Stimulated activated CD8-positive, alpha-beta memory T cell treated with anti-CD3 and anti-CD28 coated beads, Interleukin-4, amount 100 ng/mL, for 24 hours (primary cell): ENCODE results near the gene VIL1.

ENCODE experiments used
- DNase-seq: peaks from one replicate; pipeline ENCODE4 v3.0.0-alpha.2; 2020; ENCODE audit warnings: low read depth

Gene VIL1

DNA sequence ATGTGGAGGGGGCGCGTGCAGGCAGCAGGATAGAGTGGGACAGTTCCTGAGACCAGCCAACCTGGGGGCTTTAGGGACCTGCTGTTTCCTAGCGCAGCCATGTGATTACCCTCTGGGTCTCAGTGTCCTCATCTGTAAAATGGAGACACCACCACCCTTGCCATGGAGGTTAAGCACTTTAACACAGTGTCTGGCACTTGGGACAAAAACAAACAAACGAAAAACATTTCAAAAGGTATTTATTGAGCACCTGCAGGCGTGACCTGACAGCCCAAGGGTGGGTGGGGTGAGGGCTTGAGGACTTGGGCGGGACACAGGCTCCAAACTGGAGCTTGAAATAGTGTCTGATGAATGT lies 23.9 kb upstream of the VIL1 start:
- DNase-seq, result no peak

DNA sequence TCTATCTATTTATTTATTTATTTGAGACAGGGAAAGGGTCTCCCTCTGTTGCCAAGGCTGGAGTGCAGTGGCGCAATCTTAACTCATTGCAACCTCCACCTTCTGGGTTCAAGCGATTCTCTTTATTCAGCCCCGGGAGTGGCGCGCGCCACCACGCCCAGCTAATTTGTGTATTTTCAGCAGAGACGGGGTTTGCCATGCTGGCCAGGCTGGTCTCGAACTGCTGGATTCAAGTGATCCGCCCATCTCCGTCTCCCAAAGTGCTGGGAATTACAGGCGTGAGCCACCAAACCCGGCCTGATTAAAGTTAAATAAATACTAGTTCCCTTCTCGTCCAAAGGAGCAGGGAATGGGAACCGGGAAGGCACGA lies 23.5 kb upstream of the VIL1 start:
- DNase-seq, result no peak

DNA sequence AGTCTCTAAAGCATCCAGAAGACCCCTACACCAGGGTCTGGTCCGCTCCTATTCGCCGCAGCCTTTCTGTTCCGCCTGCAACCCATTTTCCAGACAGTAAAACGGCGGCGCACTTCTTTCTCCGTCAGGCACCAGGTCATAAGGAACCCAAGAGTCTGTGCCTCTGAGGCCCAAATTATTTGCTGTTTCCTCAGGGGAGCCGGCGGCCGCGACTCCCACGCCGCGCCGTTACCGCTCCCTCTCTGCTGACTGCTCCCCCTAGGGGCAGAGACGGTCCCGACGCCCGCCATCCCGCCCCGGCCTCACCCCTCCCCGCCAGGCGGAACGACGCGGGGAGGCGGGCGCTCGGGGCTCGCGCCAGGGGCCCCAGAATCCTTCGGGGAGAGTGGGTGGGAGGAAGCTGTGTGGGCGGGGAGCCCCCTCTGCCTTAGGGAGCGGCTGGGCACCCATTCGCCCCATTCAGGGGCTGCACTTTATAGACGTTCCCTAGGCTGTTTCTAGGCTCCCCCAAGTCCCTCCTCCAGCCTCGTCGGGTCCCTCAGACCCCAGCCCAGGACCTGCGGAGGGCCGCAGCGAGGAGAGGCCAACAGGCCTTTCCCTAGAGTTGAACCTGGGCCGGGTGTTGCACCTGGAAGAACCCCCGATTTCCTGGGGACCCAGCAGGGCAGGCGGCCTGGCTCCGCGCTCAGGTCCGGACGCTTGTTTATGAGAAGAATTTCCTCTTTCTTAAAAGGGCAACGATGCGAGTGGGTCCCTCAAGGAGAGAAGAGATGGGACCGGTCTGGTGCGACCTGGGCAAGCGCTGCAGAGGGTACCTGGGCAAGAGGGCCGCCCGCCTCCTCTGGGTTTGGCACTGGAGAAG lies 22.9 kb upstream of the VIL1 start:
- DNase-seq, result peak; percentile 90

DNA sequence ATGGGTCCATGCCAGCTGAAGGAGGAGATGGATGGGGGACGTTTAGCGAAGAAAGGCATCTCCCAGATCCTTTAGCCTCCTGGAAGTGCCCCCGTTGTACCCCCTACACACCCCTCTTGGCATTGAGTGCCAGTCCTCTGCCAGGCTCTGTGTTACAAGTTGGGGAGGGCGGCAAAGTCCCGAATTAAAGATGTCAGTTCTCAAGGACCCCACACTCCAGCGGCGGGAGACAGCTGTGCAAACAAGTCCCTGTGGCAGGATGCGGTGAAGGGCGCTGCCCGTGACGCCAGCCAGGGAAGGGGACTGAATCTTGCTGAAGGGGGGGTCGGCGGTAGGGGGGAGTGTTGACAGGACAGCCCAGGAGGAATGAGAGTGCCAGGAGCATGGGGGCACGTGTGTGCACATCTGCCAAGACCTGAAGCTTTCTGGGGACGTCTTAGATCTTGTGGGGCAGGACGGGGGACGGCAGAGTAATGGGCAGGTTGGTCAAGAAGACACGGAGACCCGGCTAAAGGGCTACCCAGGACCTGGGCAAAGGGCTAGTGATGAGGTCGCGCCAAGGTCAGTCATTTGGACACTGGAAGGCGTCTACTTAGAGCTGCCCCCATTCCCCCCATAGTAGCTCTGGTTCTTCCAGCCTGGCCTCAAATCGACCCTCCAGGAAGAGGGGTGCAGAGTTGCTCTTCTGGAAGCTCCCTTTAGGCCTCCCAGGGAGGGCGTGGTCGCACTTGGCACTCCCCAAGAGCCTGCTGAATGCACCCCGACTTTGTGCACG lies 22.0 kb upstream of the VIL1 start:
- DNase-seq, result no peak

DNA sequence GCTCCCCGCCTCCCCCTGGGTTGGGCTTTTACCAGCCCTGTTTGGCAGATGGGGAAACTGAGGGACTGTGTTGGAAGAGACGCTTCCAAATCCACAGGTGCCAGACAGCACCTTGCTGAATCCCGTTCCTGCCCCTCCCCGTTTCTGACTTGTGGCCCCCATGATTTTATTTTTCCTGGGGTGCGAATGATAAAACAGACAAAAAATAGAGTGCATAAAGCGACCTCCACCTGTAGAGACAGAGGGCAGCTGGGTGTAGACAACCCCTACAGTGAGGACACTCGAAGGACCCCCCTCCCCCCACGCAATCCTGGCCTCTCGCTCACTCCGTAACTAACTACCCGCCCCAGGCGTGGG lies 21.5 kb upstream of the VIL1 start:
- no peak for DNase-seq

DNA sequence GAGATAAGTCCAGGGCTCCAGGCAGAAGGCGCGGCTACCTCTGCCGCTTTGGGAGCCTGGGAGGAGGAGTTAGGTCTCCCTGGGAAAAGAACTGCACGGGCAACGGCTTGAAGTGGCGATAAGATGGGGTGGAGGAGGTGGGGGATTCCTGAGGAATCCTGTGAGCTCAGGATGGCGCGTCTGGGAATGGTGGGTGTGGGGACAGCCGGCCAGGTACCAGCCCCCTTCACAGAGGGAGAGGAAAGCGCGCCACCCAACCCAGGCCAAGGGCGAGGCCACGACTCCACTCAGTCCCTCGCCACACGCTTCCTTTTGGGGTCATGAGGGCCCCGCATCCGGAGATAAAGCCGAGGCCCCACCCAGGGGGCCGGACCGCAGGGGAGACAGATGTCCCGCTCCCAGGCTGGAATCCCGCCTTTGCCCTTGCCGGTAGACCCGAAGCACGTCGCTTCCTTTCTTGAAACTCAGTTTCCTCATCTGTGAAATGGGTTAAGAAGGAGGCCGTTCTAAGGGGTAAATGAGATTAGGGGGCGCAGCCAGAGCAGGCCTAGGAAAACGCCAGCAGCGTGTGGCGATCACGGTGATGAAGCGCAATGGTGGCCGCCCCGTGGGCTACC lies 21.0 kb upstream of the VIL1 start:
- DNase-seq, result no peak

DNA sequence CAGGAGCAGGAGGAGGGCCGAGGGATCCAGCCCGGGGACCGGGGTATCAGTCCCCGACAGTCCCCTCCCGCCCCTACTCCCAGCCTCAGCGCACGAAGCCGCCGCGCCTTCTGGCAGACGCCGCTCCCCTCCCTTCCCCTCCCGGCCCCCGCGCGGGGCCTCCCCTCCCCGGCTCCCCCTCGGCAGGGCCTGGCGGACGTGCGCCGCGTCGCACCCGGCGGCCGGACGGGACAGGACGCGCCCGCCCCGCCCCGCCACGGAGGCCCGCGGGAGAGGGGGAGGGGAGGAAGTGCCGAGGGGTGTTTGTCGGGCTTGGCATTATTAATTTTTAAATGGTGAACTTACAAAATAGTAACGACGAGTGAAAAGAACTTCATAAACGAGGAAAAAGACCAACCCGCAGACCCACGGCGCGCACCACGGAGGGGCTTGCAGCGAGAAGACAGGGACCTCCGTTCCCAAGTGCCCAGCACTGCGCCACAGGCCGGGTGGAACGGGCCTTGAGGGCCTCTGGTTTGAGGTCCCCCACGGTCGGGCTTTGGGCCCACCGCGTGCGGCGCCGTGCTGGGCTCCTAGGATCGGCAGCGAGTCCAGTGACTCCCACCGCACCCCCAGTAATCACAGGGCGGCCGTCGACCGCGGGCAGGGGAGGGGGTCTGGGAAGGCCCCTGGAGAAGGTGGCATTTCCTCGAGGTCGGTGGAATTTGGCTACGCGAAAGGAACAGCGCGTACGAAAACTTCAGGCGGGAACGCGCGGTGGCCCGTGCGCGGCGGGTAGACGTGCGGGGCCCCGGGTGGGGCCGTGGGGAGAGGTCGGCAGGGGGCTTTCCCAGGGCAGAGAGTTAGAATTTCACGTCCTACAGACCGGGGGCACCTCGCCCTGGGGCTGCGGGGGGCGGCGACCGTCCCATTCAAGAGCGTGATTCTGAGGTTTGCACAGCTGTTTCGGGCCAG lies 20.2 kb upstream of the VIL1 start:
- no peak for DNase-seq

DNA sequence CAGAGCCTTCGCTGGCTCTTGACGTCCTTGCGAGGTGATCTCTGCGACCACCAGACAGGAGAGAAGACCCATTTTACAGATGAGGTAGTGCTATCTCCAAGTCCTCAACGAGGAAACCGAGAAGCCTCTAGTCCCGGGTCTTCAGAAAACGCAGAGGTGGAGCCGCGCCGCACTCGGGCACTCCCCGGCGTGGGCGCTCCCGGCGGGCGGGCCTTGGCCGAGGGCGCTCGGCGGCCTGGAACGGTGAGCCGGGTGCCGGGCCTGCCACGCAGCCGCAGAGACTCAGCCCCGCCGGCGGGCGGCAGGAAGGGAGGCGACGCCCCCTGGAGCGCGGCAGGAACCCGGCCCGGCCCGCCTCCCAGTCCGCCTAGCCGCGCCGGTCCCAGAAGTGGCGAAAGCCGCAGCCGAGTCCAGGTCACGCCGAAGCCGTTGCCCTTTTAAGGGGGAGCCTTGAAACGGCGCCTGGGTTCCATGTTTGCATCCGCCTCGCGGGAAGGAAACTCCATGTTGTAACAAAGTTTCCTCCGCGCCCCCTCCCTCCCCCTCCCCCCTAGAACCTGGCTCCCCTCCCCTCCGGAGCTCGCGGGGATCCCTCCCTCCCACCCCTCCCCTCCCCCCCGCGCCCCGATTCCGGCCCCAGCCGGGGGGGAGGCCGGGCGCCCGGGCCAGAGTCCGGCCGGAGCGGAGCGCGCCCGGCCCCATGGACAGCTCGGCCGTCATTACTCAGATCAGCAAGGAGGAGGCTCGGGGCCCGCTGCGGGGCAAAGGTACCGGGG lies 19.3 kb upstream of the VIL1 start, which contains the start of gene CTDSP1:
TSS of gene CTDSP1 (plus strand) at position 478 of the 776 bp plus-strand sequence. CDS start at position 701, 223 bp downstream.
- DNase-seq, result peak; percentile 89

DNA sequence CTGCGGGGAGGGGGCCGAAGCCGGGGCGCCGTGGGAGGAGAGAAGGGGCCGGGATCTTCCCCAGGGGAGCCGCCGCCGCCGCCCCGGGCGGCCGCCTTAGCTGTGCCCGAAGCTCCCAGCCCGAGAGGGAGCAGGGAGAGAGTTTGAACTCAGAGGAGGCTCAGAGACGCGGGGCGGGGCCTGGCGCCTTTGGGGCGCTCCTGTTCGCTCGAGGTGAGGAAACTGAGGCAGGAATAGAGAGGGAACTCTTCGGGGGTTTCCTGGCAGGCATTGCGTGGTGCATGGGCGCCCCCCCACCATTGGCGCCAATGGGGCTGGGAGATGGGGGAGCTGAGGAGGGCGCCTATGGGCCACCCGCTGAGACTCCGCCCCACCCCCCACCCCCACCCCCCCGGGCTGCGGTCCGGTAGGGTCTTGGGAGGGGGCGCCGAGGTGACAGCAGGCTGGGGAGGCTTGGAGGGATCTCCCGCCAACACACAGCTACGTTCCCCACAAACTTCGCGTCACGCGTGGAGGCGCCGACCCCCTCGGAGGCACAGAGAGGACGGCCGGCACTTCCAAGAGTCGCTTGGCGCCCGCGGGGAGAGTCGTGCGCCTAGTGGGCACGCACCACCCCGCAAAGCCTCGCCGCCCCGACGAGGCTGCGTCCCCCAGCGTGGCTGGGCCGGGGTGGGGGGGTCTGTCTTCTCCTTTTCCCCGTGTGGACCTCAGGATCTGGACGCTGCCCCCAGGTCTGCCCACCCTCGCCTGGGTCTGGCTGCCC lies 18.6 kb upstream of the VIL1 start:
- DNase-seq, result no peak

DNA sequence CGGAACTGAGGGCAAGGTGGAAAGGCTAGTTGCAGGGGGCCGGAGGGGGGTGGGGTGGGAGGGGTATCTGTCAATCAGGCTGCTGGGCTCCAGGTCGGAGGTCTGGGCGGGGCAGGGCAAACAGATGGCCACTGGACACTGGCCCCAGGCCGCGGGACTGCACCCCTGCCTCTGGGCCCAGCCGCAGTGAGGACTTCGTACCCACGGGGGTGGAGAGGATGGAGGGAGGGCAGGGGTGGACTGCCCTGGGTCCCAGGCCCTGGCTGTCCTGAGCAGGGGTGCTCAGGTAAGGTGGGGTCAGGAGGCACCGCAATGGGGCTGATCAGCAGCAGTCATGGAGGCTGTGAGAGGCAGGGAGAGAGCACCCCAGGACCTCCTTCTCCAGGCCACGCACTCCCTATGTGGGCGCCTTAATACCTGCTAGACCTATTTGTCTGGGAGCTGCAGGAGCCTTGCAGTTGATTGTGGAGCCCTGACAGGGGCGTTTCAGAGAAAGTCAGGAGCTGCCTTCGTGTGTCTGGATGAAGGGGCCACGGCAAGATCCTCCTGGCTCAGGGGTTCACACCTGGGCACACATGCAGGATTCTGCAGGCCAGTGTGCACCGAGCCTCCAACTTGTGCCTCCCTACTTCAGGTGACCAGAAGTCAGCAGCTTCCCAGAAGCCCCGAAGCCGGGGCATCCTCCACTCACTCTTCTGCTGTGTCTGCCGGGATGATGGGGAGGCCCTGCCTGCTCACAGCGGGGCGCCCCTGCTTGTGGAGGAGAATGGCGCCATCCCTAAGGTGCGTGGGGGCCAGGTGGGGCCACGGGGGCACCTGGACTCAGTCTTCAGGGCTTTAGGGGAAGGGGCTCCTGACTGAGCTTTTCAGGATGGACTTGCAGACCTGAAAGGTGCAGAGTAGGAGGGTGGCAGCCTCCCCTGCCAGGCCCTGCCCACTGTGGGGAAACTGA lies 17.7 kb upstream of the VIL1 start:
- no peak for DNase-seq

DNA sequence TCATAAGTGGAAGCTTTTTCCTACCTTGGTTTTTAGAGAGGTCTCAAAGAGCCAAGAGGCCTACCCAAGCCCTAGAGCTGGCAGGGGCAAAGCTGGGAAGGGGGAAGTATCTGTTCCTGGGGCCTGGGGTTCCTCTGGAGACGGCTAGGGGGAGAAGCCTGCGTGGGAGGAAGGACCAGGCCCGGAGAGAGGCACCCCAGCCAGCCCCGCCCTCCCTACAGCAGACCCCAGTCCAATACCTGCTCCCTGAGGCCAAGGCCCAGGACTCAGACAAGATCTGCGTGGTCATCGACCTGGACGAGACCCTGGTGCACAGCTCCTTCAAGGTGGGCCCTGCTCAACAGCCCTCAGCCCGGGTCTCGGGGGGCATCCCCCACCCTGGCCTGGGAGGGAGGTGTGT lies 17.0 kb upstream of the VIL1 start:
- DNase-seq, result no peak

DNA sequence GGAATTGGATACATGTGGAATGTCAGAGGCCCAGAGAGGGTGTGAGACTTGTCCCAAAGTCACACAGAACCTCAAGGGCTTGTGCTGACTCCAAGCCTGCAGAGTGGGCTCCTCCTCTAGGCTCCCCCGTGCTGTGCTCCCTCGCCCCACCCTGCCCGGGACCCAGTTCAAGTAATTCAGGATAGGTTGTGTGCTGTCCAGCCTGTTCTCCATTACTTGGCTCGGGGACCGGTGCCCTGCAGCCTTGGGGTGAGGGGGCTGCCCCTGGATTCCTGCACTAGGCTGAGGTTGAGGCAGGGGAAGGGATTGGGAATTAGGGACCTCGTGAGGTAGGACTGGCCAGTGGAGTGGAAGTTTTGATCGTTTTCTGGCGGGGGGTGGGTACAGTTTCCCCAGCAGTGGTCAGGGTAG lies 16.4 kb upstream of the VIL1 start:
- no peak for DNase-seq

DNA sequence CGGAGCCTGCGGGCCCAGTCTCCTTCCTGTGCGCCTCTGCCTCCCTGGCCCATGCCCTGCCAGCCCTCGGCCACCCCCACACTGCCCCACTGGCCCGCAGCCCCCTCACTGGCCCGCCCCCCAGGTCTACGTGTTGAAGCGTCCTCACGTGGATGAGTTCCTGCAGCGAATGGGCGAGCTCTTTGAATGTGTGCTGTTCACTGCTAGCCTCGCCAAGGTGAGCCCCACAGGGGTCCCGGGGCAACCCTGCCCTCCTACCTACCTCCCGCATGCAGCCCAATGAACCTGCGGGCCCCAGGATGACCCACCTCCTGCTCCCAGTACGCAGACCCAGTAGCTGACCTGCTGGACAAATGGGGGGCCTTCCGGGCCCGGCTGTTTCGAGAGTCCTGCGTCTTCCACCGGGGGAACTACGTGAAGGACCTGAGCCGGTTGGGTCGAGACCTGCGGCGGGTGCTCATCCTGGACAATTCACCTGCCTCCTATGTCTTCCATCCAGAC lies 16.0 kb upstream of the VIL1 start:
- no peak for DNase-seq

DNA sequence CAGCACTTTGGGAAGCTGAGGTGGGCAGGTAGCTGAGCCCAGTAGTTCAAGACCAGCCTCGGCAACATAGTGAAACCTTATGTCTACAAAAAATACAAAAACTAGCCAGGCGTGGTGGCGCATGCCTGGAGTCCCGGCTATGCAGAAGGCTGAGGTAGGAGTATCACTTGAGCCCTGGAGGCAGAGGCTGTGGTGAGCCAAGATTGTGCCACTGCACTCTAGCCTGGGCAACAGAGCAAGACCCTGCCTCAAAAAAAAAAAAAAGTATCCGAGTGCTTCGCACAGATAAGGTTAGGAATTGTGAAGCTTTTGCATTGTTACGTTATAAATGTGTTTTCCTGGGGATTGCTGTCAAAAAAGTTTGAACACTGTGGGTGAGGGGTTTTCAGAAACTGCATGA lies 15.1 kb upstream of the VIL1 start:
- DNase-seq, result no peak

DNA sequence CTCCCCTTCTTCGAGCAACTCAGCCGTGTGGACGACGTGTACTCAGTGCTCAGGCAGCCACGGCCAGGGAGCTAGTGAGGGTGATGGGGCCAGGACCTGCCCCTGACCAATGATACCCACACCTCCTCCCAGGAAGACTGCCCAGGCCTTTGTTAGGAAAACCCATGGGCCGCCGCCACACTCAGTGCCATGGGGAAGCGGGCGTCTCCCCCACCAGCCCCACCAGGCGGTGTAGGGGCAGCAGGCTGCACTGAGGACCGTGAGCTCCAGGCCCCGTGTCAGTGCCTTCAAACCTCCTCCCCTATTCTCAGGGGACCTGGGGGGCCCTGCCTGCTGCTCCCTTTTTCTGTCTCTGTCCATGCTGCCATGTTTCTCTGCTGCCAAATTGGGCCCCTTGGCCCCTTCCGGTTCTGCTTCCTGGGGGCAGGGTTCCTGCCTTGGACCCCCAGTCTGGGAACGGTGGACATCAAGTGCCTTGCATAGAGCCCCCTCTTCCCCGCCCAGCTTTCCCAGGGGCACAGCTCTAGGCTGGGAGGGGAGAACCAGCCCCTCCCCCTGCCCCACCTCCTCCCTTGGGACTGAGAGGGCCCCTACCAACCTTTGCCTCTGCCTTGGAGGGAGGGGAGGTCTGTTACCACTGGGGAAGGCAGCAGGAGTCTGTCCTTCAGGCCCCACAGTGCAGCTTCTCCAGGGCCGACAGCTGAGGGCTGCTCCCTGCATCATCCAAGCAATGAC lies 14.4 kb upstream of the VIL1 start:
- no peak for DNase-seq

DNA sequence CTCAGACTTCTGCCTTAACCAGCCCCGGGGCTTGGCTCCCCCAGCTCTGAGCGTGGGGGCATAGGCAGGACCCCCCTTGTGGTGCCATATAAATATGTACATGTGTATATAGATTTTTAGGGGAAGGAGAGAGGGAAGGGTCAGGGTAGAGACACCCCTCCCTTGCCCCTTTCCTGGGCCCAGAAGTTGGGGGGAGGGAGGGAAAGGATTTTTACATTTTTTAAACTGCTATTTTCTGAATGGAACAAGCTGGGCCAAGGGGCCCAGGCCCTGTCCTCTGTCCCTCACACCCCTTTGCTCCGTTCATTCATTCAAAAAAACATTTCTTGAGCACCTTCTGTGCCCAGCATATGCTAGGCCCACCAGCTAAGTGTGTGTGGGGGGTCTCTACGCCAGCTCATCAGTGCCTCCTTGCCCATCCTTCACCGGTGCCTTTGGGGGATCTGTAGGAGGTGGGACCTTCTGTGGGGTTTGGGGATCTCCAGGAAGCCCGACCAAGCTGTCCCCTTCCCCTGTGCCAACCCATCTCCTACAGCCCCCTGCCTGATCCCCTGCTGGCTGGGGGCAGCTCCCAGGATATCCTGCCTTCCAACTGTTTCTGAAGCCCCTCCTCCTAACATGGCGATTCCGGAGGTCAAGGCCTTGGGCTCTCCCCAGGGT lies 13.7 kb upstream of the VIL1 start:
- DNase-seq, result no peak

DNA sequence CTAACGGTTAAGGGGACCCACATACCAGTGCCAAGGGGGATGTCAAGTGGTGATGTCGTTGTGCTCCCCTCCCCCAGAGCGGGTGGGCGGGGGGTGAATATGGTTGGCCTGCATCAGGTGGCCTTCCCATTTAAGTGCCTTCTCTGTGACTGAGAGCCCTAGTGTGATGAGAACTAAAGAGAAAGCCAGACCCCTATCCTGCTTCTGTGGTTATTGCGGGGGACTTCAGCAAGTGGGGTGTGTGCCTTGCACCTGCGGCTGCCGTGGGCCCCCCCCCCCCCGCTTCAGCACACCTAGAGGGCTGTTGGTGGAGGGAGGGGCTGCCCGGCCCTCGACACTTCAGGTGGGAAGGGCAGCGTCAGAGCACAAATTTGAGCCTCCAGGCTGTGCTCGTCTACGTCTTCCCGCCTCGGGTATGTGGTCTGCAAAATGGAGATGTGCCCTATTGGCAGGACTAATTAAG lies 13.1 kb upstream of the VIL1 start:
- no peak for DNase-seq
